Measurements from ENCODE around the gene HNRNPU.

The HNRNPU gene

DNA sequence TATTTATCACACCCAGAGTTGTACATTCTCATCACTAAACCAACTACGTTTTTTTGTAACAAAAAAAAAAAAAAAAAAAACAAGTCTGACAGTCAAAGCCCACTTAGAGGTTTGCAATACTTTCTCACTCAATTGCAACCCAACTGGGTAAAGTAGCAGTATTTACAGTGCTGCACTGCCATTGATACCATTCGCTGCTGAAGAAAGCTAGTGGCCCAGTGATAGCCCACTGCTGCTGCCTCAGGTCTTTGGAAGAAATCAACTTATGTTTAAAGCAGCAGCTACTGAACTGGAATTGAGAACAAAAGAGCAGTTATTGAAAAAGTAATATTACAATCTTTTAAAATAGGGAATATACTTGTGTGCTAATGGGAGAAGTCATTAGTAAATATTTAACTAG lies 2.7 kb downstream of the HNRNPU start (continued):
- TF ChIP-seq, protein P1, sequence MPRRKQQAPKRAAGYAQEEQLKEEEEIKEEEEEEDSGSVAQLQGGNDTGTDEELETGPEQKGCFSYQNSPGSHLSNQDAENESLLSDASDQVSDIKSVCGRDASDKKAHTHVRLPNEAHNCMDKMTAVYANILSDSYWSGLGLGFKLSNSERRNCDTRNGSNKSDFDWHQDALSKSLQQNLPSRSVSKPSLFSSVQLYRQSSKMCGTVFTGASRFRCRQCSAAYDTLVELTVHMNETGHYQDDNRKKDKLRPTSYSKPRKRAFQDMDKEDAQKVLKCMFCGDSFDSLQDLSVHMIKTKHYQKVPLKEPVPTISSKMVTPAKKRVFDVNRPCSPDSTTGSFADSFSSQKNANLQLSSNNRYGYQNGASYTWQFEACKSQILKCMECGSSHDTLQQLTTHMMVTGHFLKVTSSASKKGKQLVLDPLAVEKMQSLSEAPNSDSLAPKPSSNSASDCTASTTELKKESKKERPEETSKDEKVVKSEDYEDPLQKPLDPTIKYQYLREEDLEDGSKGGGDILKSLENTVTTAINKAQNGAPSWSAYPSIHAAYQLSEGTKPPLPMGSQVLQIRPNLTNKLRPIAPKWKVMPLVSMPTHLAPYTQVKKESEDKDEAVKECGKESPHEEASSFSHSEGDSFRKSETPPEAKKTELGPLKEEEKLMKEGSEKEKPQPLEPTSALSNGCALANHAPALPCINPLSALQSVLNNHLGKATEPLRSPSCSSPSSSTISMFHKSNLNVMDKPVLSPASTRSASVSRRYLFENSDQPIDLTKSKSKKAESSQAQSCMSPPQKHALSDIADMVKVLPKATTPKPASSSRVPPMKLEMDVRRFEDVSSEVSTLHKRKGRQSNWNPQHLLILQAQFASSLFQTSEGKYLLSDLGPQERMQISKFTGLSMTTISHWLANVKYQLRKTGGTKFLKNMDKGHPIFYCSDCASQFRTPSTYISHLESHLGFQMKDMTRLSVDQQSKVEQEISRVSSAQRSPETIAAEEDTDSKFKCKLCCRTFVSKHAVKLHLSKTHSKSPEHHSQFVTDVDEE (CRISPR knock-in tag; IDR thresholded peaks at IDR 0.05): no peak
- TF ChIP-seq, protein P2, sequence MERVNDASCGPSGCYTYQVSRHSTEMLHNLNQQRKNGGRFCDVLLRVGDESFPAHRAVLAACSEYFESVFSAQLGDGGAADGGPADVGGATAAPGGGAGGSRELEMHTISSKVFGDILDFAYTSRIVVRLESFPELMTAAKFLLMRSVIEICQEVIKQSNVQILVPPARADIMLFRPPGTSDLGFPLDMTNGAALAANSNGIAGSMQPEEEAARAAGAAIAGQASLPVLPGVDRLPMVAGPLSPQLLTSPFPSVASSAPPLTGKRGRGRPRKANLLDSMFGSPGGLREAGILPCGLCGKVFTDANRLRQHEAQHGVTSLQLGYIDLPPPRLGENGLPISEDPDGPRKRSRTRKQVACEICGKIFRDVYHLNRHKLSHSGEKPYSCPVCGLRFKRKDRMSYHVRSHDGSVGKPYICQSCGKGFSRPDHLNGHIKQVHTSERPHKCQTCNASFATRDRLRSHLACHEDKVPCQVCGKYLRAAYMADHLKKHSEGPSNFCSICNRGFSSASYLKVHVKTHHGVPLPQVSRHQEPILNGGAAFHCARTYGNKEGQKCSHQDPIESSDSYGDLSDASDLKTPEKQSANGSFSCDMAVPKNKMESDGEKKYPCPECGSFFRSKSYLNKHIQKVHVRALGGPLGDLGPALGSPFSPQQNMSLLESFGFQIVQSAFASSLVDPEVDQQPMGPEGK (CRISPR knock-in tag; IDR thresholded peaks at IDR 0.05; ENCODE audit: borderline replicate concordance): no peak
- TF ChIP-seq BACH2 (CRISPR knock-in tag; IDR thresholded peaks at IDR 0.05; ENCODE audit: borderline replicate concordance): no peak
- no peak for TF ChIP-seq ARNTL (CRISPR knock-in tag; IDR thresholded peaks at IDR 0.05; ENCODE audit: borderline replicate concordance, low read depth)
- no peak for TF ChIP-seq ZNF8 (CRISPR knock-in tag; IDR thresholded peaks at IDR 0.05)
- TF ChIP-seq OSR1 (CRISPR knock-in tag; IDR thresholded peaks at IDR 0.05): no peak

DNA sequence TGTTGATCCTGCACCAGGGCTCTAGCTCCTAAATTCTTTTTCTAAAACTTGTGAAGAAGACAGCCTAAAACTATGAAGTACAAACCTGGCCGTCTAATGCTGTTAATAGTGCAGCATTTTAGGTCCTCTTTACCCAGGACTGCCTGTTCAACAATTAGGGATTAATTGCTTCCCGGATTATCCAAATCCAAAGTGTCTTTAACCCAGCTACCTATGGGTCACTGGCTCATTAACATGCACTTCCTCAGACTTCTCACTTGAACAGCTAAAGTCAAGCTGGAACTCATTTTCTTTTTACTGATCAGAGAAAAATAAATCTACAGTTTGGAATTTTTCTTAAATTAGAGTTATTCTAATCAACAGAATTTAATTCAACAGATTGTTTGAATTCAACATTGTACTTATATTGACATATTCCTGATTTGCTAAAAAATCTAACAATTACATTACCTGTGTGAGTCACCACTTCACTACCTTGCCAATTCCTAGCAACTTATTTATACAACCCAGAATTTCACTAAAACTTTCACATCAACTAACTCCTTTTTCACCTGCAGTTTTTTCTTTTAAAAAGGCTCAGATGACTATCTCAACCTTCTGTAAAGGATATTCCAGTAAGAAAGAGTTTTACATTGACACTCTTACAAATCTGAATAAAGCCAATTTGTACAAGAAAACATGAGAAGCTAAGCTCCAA lies 3.3 kb downstream of the HNRNPU start:
- ATAC-seq: no peak
- TF ChIP-seq OSR1 (CRISPR knock-in tag; IDR thresholded peaks at IDR 0.05) (no peak), SNAI2 (CRISPR knock-in tag; IDR thresholded peaks at IDR 0.05) (no peak), CSDC2 (CRISPR knock-in tag; IDR thresholded peaks at IDR 0.05) (no peak), TCF4 (CRISPR knock-in tag; IDR thresholded peaks at IDR 0.05; ENCODE audit: borderline replicate concordance) (no peak), ZNF8 (CRISPR knock-in tag; IDR thresholded peaks at IDR 0.05) (no peak), RARB (CRISPR knock-in tag; IDR thresholded peaks at IDR 0.05) (no peak; the same call in 1 of the 2 replicates), ZNF565 (CRISPR knock-in tag; conservative IDR thresholded peaks at IDR 0.05; ENCODE audit: low read depth) (no peak), ZC3H10 (CRISPR knock-in tag; IDR thresholded peaks at IDR 0.05) (no peak), GLIS3 (CRISPR knock-in tag; IDR thresholded peaks at IDR 0.05) (no peak), ZFP3 (CRISPR knock-in tag; IDR thresholded peaks at IDR 0.05) (no peak), ESRRG (CRISPR knock-in tag; IDR thresholded peaks at IDR 0.05) (no peak), ISL1 (CRISPR knock-in tag; IDR thresholded peaks at IDR 0.05) (no peak), ZFP30 (CRISPR knock-in tag; IDR thresholded peaks at IDR 0.05) (no peak), ZNF70 (CRISPR knock-in tag; IDR thresholded peaks at IDR 0.05) (no peak)
- TF ChIP-seq, protein P3, sequence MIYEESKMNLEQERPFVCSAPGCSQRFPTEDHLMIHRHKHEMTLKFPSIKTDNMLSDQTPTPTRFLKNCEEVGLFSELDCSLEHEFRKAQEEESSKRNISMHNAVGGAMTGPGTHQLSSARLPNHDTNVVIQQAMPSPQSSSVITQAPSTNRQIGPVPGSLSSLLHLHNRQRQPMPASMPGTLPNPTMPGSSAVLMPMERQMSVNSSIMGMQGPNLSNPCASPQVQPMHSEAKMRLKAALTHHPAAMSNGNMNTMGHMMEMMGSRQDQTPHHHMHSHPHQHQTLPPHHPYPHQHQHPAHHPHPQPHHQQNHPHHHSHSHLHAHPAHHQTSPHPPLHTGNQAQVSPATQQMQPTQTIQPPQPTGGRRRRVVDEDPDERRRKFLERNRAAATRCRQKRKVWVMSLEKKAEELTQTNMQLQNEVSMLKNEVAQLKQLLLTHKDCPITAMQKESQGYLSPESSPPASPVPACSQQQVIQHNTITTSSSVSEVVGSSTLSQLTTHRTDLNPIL (CRISPR knock-in tag; IDR thresholded peaks at IDR 0.05; ENCODE audit: low read depth): no peak
- TF ChIP-seq, protein P1 (CRISPR knock-in tag; IDR thresholded peaks at IDR 0.05): no peak
- TF ChIP-seq, protein P4, sequence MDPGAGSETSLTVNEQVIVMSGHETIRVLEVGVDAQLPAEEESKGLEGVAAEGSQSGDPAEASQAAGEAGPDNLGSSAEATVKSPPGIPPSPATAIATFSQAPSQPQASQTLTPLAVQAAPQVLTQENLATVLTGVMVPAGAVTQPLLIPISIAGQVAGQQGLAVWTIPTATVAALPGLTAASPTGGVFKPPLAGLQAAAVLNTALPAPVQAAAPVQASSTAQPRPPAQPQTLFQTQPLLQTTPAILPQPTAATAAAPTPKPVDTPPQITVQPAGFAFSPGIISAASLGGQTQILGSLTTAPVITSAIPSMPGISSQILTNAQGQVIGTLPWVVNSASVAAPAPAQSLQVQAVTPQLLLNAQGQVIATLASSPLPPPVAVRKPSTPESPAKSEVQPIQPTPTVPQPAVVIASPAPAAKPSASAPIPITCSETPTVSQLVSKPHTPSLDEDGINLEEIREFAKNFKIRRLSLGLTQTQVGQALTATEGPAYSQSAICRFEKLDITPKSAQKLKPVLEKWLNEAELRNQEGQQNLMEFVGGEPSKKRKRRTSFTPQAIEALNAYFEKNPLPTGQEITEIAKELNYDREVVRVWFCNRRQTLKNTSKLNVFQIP (CRISPR knock-in tag; IDR thresholded peaks at IDR 0.05; ENCODE audit: borderline replicate concordance, low read depth): no peak
- TF ChIP-seq, protein P2 (CRISPR knock-in tag; IDR thresholded peaks at IDR 0.05; ENCODE audit: borderline replicate concordance): no peak

Measured in SK-N-SH treated with all-trans-retinoic acid at 6 μM for 48 hours (cell line).